ENCODE results near the gene FABP6.
"Not testable (repeated sequence)": the region's sequence is repeated elsewhere in the genome, so short reads cannot be mapped to it uniquely, and the experiment has no call there.

FABP6 gene

DNA sequence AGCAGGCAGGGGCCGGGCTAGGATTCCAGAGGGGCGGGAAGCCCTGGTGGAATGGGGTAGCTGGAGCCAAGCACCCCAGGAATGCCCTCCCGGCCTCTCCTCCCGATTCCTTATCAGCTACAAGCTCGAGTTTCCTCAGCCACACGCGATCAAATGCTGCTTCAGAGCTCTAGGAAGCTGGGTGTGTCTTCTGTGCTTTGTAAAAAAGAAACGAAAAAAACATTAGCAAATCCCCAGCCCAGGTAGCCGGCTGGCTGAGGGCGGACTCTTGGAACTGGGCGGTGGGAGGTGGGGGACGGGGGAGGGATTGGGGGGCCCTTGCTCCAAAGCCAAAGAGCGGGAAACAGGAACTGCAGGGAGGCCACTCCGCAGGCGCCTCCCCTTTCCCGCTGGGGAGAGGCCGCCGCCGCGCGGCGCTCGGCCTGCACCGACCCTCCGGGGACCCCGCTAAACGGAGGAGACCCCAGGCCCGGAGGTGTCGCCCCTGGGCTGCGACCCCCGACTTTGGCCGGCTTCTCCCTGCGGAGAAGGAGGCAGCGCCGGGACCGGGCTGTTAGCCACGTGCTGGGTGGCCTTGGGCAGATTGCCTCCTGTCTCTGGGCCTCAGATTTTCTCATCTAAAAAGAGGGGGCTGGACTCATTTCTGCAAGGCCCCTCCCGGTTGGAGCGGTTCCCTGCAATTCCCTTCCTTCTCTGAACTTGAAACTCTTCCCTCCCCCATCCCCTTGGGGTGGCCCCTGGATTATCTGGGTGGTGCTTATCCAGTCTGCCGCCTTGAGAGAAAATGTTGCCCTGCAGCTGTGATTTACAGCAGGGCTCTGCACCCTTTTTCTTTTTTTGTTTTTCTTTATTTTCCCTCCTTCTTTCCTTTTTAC is 40.9 kb upstream of the FABP6 start:
- TF ChIP-seq, protein P1, sequence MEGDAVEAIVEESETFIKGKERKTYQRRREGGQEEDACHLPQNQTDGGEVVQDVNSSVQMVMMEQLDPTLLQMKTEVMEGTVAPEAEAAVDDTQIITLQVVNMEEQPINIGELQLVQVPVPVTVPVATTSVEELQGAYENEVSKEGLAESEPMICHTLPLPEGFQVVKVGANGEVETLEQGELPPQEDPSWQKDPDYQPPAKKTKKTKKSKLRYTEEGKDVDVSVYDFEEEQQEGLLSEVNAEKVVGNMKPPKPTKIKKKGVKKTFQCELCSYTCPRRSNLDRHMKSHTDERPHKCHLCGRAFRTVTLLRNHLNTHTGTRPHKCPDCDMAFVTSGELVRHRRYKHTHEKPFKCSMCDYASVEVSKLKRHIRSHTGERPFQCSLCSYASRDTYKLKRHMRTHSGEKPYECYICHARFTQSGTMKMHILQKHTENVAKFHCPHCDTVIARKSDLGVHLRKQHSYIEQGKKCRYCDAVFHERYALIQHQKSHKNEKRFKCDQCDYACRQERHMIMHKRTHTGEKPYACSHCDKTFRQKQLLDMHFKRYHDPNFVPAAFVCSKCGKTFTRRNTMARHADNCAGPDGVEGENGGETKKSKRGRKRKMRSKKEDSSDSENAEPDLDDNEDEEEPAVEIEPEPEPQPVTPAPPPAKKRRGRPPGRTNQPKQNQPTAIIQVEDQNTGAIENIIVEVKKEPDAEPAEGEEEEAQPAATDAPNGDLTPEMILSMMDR (IDR thresholded peaks at IDR 0.05; ENCODE audit: low read depth, low read length) = no peak
- H3K4me3 ChIP-seq (ENCODE audit: low read depth, low read length) = peak overlapping the region; percentile 34; the same call in 1 of the 2 replicates

DNA sequence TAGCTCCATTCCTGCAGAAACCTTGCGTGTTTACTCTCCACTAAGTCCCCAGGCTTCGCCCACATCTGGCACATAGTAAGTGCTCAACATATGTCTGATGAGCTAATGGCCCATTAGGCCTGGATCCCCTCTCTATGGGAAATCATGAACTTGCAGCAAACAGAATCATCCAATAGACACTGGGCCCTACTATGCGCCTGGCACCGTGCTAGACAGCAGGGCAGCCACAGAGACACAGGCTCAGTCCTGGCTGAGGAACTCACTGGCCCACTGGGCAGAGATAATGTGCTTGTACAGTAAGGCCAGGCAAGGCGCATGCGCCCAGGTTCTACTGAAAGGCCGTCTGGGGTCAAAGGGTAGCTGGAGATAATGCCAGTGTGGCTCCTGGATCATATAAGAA is 36.9 kb upstream of the FABP6 start:
- TF ChIP-seq, protein P1 (IDR thresholded peaks at IDR 0.05; ENCODE audit: low read depth, low read length) = no peak

DNA sequence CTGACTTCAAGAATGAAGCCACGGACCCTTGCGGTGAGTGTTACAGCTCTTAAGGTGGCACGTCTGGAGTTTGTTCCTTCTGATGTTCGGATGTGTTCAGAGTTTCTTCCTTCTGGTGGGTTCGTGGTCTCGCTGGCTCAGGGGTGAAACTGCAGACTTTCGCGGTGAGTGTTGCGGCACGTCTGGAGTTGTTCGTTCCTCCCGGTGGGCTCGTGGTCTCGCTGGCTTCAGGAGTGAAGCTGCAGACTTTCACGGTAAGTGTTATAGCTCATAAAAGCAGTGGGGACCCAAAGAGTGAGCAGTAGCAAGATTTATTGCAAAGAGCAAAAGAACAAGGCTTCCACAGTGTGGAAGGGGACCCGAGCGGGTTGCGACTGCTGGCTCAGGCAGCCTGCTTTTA is 36.2 kb upstream of the FABP6 start:
- not testable (repeated sequence) for H3K4me3 ChIP-seq (ENCODE audit: low read depth, low read length)

More for the DNA sequence above, 36.9 kb upstream of the FABP6 start:
- no peak overlapping the region for H3K4me3 ChIP-seq (ENCODE audit: low read depth, low read length)

DNA sequence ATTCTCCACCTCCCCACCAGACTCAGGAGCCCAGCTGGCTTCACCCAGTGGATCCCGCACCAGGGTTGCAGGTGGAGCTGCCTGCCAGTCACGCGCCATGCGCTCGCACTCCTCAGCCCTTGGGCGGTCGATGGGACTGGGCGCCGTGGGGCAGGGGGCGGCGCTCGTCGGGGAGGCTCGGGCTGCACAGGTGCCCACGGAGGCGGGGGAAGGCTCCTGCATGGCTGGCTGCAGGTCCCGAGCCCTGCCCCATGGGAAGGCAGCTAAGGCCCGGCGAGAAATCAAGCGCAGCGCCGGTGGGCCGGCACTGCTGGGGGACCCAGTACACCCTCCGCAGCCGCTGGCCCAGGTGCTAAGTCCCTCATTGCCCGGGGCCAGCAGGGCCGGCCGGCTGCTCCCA is 35.5 kb upstream of the FABP6 start:
- not testable (repeated sequence) for H3K4me3 ChIP-seq (ENCODE audit: low read depth, low read length)

DNA sequence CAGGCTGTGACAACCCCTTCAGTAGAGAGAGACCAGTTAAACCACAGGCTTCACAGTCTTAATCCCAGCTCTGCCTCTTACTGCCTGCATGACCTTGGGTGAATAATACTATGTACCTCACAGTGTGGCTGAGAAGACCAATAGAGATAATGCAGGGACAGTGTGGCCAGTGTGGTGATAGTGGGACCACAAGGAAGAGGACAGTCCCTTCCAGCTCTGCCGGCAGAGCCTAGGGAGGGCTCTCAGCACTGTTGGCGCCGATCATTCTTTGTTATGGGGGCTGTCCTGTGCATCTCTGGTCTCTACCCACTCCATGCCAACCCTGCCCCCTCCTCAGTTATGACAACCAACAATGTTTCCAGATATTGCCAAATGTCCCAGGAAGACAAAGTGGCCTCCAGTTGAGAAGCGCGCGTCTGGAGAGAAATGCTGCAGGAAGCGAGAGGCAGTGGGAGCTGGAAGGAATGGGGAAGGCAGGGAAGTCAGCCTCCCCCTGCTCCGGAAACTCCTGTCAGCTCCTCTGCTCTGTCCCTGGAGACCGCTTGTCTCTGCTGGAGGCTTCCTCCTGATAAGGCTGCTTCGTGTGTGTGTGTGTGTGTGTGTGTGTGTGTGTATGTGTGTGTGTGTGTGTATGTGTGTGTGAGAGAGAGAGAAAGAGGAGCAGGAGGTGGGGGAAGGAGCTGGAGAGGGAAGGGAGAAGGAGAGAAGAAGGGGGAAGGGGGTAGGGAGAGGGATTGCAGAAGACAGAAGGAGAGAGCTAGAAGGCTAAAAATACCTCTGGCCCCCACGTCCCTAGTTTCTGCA is 31.8 kb upstream of the FABP6 start:
- H3K4me3 ChIP-seq (ENCODE audit: low read depth, low read length) = no peak overlapping the region
- TF ChIP-seq, protein P1 (IDR thresholded peaks at IDR 0.05; ENCODE audit: low read depth, low read length) = no peak

DNA sequence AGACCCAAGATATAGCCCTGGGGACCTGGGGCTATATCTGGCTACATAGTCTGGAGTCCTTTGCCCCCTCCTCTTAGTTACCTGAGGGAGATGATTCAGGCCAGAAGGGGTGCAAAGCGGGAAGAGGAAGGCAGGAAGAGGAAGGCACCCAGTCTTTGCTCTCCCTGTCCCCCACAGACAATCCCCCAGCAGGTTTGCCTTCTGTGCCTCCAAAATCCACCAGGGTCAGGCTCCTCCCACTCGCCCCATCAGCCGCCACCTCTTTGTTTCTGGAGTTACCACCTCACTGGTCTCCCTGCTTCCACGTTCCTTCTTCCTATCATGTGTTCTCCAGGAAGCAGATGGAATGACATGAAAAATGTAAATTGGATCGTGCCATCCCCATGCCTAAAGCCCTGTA is 31.2 kb upstream of the FABP6 start:
- TF ChIP-seq, protein P1 (IDR thresholded peaks at IDR 0.05; ENCODE audit: low read depth, low read length) = no peak

DNA sequence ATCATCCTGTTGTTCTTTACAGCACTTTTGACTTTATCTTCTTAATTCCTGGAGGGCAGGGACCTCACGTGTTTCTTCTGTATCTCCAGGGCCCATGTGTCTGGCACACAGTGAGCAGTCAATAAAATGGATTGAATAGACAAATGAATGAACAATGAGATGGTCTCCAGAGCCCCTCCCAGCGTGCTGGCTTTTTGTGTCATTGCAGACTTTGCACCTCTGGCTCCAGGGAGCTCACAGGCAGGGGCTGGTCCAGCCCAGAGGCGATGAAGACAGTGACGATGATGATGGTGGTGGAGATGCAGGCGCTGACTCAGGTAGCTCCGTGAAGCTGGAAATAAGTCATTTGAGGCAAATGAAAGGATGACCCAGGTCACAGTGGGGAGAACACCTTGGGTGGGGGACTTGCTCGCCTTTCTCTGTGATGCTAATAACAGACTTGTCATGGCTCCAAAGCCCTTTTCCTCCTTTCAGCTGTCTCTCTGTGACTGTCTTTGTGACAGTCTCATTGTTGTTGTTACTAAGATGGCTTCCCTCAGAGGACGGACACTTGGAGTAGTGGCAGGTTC is 30.4 kb upstream of the FABP6 start:
- 0 out of 2 replicates have a peak overlapping the region, but pooled peaks have one; percentile 20 for H3K4me3 ChIP-seq (ENCODE audit: low read depth, low read length)
- TF ChIP-seq, protein P1 (IDR thresholded peaks at IDR 0.05; ENCODE audit: low read depth, low read length) = no peak

More for the DNA sequence above, 31.2 kb upstream of the FABP6 start:
- no peak overlapping the region for H3K4me3 ChIP-seq (ENCODE audit: low read depth, low read length)

DNA sequence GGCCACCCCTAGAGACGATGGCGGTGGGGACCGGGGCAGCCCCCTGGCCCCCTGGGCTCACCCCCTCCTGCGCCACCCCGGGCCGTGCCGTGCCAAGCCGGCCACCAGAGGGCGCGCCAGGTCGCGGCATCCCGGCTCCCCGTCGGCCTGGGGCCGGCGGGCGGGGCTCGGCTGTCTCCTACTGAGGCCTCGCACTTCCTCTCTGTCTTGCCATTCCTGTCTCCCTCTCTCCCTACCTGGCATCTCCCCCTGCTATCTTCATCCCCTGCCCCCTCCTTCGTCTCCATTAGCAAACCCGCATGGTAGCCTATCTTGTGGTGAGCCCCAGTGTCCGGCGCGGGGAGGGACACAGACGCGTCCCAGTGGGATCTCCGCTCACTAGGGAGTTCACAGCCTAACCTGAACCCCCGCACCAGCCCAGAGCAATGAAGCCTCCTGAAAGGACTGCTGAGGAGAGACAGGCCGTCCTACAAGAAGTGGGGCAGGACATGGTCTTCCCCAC is 29.8 kb upstream of the FABP6 start:
- H3K4me3 ChIP-seq (ENCODE audit: low read depth, low read length) = peak overlapping the region; percentile 46
- TF ChIP-seq, protein P1 (IDR thresholded peaks at IDR 0.05; ENCODE audit: low read depth, low read length) = peak; percentile 68
